CD4-positive, alpha-beta memory T cell (primary cell): ENCODE results near the gene ACAN. TPM values are rescaled to one million over a fixed set of nuclear protein-coding genes. Genes with fewer than 3 reads are reported as not detected.
A peak's percentile ranks its signal among the peaks of the same experiment; 100 is the strongest.

ENCODE experiments used
- CTCF ChIA-PET: fragments of 350-600 bp; sonication (Branson Sonifier 250); formaldehyde crosslinking; loops from one replicate; lab custom pipeline; 2021; ENCODE audit warnings: inconsistent platforms; ENCODE audit not compliant: partially characterized antibody; lab: Charles Lee
- POLR2A ChIA-PET: fragments of 350-600 bp; sonication (Branson Sonifier 250); formaldehyde crosslinking; loops from one replicate; lab custom pipeline; 2021; ENCODE audit not compliant: partially characterized antibody; lab: Charles Lee
- DNase-seq, 5 donors: peaks; one replicate each; pipeline versions ENCODE4 v3.0.0 to v3.0.0-alpha.2; 2020 to 2022; ENCODE audit warnings: mixed read lengths in 1 of 5
- H3K27ac ChIP-seq: one replicate; pipeline ENCODE4 v1.7.0; 2013; ENCODE audit warnings: low read depth, low read length
- H3K27me3 ChIP-seq: 2 replicates; pipeline ENCODE4 v1.7.0; 2013; ENCODE audit warnings: mild to moderate bottlenecking, low read length, moderate library complexity; ENCODE audit not compliant: insufficient read depth
- H3K36me3 ChIP-seq: 2 replicates; pipeline ENCODE4 v1.7.0; 2013; ENCODE audit warnings: mild to moderate bottlenecking, low read length, moderate library complexity; ENCODE audit not compliant: insufficient read depth
- H3K4me1 ChIP-seq: 2 replicates; pipeline ENCODE4 v1.7.0; 2013; ENCODE audit warnings: mild to moderate bottlenecking, low read length, moderate library complexity; ENCODE audit not compliant: insufficient read depth
- H3K4me3 ChIP-seq, 2 donors: one replicate each; pipeline ENCODE4 v1.7.0; 2013; ENCODE audit warnings: low read length in 2 of 2, mild to moderate bottlenecking in 1 of 2
- H3K9me3 ChIP-seq, 2 donors: one replicate each; pipeline ENCODE4 v1.7.0; 2013; ENCODE audit warnings: low read length in 2 of 2, control low read depth in 1 of 2; ENCODE audit not compliant: control insufficient read depth in 1 of 2
- H3K27ac Mint-ChIP-seq, 7 donors: one replicate each; pipeline ENCODE4 v1.8.0; 2020 to 2021; ENCODE audit warnings: mixed read lengths in 7 of 7, mild to moderate bottlenecking in 6 of 7, inconsistent platforms in 3 of 7, moderate library complexity in 3 of 7
- H3K27me3 Mint-ChIP-seq, 2 donors: one replicate each; pipeline ENCODE4 v1.8.0; 2020 to 2021; ENCODE audit warnings: mixed read lengths in 2 of 2
- H3K36me3 Mint-ChIP-seq, 2 donors: one replicate each; pipeline ENCODE4 v1.8.0; 2020 to 2021; ENCODE audit warnings: mixed read lengths in 2 of 2, inconsistent platforms in 1 of 2, mild to moderate bottlenecking in 1 of 2
- H3K4me1 Mint-ChIP-seq, 4 donors: one replicate each; pipeline ENCODE4 v1.8.0; 2020 to 2021; ENCODE audit warnings: mixed read lengths in 4 of 4, mild to moderate bottlenecking in 1 of 4
- H3K4me3 Mint-ChIP-seq, 8 donors: one replicate each; pipeline ENCODE4 v1.8.0; 2020 to 2021; ENCODE audit warnings: mixed read lengths in 8 of 8, mild to moderate bottlenecking in 7 of 8, moderate library complexity in 6 of 8, inconsistent platforms in 3 of 8
- H3K9me3 Mint-ChIP-seq, 8 donors: one replicate each; pipeline ENCODE4 v1.8.0; 2020 to 2021; ENCODE audit warnings: mixed read lengths in 8 of 8, mild to moderate bottlenecking in 5 of 8, inconsistent platforms in 3 of 8, moderate library complexity in 1 of 8
- intact Hi-C: fragments of 100-400 bp; cut with micrococcal nuclease; formaldehyde crosslinking; loops from one replicate; pipeline ENCODE4 v1.15.1; 2023
- polyA plus RNA-seq, 2 donors: library from polyadenylated mRNA; unstranded; fragments of 300-500 nt; fragmentation: Illumina TruSeq; gene quantifications; one replicate each; pipeline ENCODE4 v1.2.3, GENCODE V29; 2021
- total RNA-seq, 2 experiments: library from RNA; stranded (reverse); gene quantifications; one replicate each; pipeline ENCODE4 v1.2.3, GENCODE V29; 2021

ACAN gene
- total RNA-seq (not detected), polyA plus RNA-seq (under 1 TPM in 1 of 2 donors, not detected in 1; 0.02 TPM)

GRCh38 chr15:88803241-88803919 lies at the start of gene ACAN:
Gene ACAN (plus strand): TSS chr15:88803436. CDS start chr15:88836207, 32,771 bp downstream.
- no peaks in the 10 kb centered on the region for H3K4me1 ChIP-seq
- no peak within 1 kb of the TSS for H3K27ac Mint-ChIP-seq
- ChIA-PET POLR2A (no interaction called here), CTCF (no interaction called here)
- DNase-seq = no peak
- peaks cover 5% of the 10 kb centered on the region for H3K27me3 ChIP-seq
- peaks cover 5 to 14% (median 9%) of the 10 kb centered on the region in 4 donors for H3K4me1 Mint-ChIP-seq
- H3K4me3 Mint-ChIP-seq = peak within 1 kb of the TSS in 7 of 8 donors; percentile 43 to 89 (median 71)
- no peak within 1 kb of the TSS for H3K4me3 ChIP-seq
- intact Hi-C loops = loop anchor here (10.0 kb wide), 1 partner anchor 179 kb away; the partner anchor contains the start of gene AEN
- no peaks in the 10 kb centered on the region for H3K36me3 Mint-ChIP-seq
- peaks cover 0 to 1% (median 0%) of the 10 kb centered on the region in 8 donors for H3K9me3 Mint-ChIP-seq
- H3K27ac ChIP-seq = no peak within 1 kb of the TSS
- no peaks in the 10 kb centered on the region for H3K9me3 ChIP-seq
- H3K27me3 Mint-ChIP-seq = peaks cover 44 to 47% of the 10 kb centered on the region in 2 donors
- no peaks in the 10 kb centered on the region for H3K36me3 ChIP-seq

GRCh38 chr15:88756521-88756920 lies 46.7 kb upstream of the ACAN start:
- peaks cover 5 to 16% of the 10 kb centered on the region in 2 donors for H3K27me3 Mint-ChIP-seq
- H3K4me1 Mint-ChIP-seq = no peaks in the 10 kb centered on the region
- ChIA-PET POLR2A (no interaction called here), CTCF (no interaction called here)
- no peak overlapping the region for H3K4me3 ChIP-seq
- no peaks in the 10 kb centered on the region for H3K4me1 ChIP-seq
- no peak overlapping the region for H3K27ac ChIP-seq
- no peaks in the 10 kb centered on the region for H3K27me3 ChIP-seq
- H3K9me3 Mint-ChIP-seq = peaks cover 0 to 4% (median under 1%) of the 10 kb centered on the region in 8 donors
- DNase-seq = no peak
- intact Hi-C loops = no loop called here
- H3K27ac Mint-ChIP-seq = no peak overlapping the region
- no peaks in the 10 kb centered on the region for H3K36me3 ChIP-seq
- H3K36me3 Mint-ChIP-seq = no peaks in the 10 kb centered on the region
- no peak overlapping the region for H3K4me3 Mint-ChIP-seq
- no peaks in the 10 kb centered on the region for H3K9me3 ChIP-seq

DNA sequence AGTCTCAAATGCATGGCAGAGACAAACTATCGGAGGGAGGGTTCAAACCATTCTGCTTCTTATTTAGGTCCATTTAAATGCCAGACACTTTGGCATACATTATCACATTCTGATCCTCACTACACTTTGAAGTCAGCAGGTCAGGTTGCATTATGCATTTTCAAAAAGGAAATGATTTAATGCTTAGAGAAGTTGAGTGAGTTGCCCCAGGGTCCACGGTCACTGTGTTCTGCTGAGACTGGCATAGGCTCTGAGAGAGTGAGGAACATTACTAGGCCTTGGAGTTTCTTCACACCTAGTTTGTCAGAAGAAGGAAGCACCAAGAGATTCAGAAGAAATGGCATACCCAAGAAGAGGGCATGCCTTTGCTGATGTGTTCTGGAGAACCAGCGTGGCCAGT lies 46.3 kb upstream of the ACAN start:
- CTCF ChIA-PET = no interaction called here
- H3K27me3 Mint-ChIP-seq = peaks cover 5 to 16% of the 10 kb centered on the region in 2 donors

GRCh38 chr15:88759872-88760271 lies 43.4 kb upstream of the ACAN start:
- Mint-ChIP-seq H3K27me3 (peaks cover 5 to 6% of the 10 kb centered on the region in 2 donors), H3K27ac (no peak overlapping the region), H3K4me3 (no peak overlapping the region), H3K36me3 (no peaks in the 10 kb centered on the region), H3K9me3 (peaks cover 0 to 4% (median under 1%) of the 10 kb centered on the region in 8 donors), H3K4me1 (no peaks in the 10 kb centered on the region)
- intact Hi-C loops = no loop called here
- Histone ChIP-seq H3K4me3 (no peak overlapping the region), H3K4me1 (no peaks in the 10 kb centered on the region), H3K27ac (no peak overlapping the region), H3K9me3 (no peaks in the 10 kb centered on the region), H3K27me3 (no peaks in the 10 kb centered on the region), H3K36me3 (no peaks in the 10 kb centered on the region)
- DNase-seq = no peak
- ChIA-PET POLR2A (no interaction called here), CTCF (no interaction called here)

More for the DNA sequence above, 46.3 kb upstream of the ACAN start:
- Histone ChIP-seq H3K4me1 (no peaks in the 10 kb centered on the region), H3K27me3 (no peaks in the 10 kb centered on the region), H3K27ac (no peak overlapping the region), H3K9me3 (no peaks in the 10 kb centered on the region), H3K4me3 (no peak overlapping the region), H3K36me3 (no peaks in the 10 kb centered on the region)
- intact Hi-C loops = no loop called here
- H3K4me3 Mint-ChIP-seq = no peak overlapping the region
- H3K4me1 Mint-ChIP-seq = no peaks in the 10 kb centered on the region
- no peaks in the 10 kb centered on the region for H3K36me3 Mint-ChIP-seq
- H3K9me3 Mint-ChIP-seq = peaks cover 0 to 4% (median under 1%) of the 10 kb centered on the region in 8 donors
- POLR2A ChIA-PET = no interaction called here
- no peak overlapping the region for H3K27ac Mint-ChIP-seq
- DNase-seq = no peak

- Mint-ChIP-seq H3K27me3 (peaks cover 13 to 18% of the 10 kb centered on the region in 2 donors), H3K36me3 (no peaks in the 10 kb centered on the region), H3K4me3 (no peak overlapping the region), H3K27ac (no peak overlapping the region), H3K4me1 (no peaks in the 10 kb centered on the region), H3K9me3 (peaks cover 0 to 6% (median 0%) of the 10 kb centered on the region in 8 donors)
- ChIA-PET CTCF (no interaction called here), POLR2A (no interaction called here)
- Histone ChIP-seq H3K4me3 (no peak overlapping the region), H3K36me3 (no peaks in the 10 kb centered on the region), H3K27me3 (peaks cover 5% of the 10 kb centered on the region), H3K9me3 (no peaks in the 10 kb centered on the region), H3K27ac (no peak overlapping the region), H3K4me1 (no peaks in the 10 kb centered on the region)
- no peak for DNase-seq
- intact Hi-C loops = no loop called here
Measured at GRCh38 chr15:88764448-88764847, 38.8 kb upstream of the ACAN start.

GRCh38 chr15:88765212-88765611 lies 38.0 kb upstream of the ACAN start:
- H3K27ac Mint-ChIP-seq = no peak overlapping the region
- Histone ChIP-seq H3K36me3 (no peaks in the 10 kb centered on the region), H3K9me3 (no peaks in the 10 kb centered on the region), H3K4me3 (no peak overlapping the region), H3K4me1 (no peaks in the 10 kb centered on the region), H3K27ac (no peak overlapping the region), H3K27me3 (peaks cover 5% of the 10 kb centered on the region)
- H3K27me3 Mint-ChIP-seq = peaks cover 17 to 24% of the 10 kb centered on the region in 2 donors
- peaks cover 0 to 4% (median 0%) of the 10 kb centered on the region in 4 donors for H3K4me1 Mint-ChIP-seq
- no peak overlapping the region for H3K4me3 Mint-ChIP-seq
- DNase-seq = no peak
- H3K36me3 Mint-ChIP-seq = no peaks in the 10 kb centered on the region
- intact Hi-C loops = no loop called here
- ChIA-PET POLR2A (no interaction called here), CTCF (no interaction called here)
- H3K9me3 Mint-ChIP-seq = peaks cover 3 to 9% (median 5%) of the 10 kb centered on the region in 8 donors

DNA sequence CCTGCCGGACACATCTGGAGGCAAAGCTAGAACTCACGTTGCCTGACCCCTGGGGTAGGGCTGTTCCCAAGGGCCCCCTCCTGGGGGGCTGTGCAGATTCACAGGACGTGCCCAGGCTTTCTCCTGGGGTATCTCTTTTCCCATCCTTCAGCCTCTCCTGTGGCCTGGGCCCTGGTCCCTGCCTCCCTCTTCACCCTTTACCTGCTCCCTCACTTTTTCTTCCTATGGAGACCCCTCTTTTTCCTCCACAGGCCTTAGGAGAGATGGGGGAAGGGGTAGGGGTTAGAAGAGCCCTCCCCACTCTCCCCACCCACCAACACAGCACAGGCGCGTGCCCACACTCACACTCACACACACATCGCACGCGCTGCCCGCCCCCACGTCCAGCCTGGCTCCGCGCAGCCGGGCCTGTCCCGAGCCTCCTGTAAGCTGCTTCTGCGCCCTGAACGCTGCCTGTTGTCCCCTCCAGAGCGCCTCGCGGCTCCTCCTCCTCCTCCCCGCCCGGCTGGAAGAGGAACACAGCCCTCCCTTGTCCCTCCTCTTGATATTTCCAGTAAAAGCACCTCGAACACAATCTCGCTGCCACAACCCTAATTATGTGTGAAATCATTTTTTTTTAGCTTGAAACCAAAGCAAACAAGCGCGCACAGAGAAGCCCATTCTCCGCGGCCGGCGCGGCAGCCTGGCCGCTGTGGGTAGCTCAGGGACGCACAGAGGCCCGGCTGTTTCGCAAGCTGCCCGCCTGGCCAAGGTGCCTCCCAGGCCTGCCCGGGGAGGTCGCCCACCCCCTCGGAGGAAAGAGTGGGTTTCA lies 33.9 kb upstream of the ACAN start:
- CTCF ChIA-PET = no interaction called here
- POLR2A ChIA-PET = no interaction called here
- intact Hi-C loops = no loop called here

More for the DNA sequence above, 33.9 kb upstream of the ACAN start:
- H3K27ac ChIP-seq = no peak overlapping the region
- Mint-ChIP-seq H3K9me3 (peaks cover 3 to 29% (median 16%) of the 10 kb centered on the region in 8 donors), H3K27me3 (peaks cover 24 to 36% of the 10 kb centered on the region in 2 donors), H3K4me3 (peak overlapping the region in 1 of 8 donors; percentile 20), H3K27ac (no peak overlapping the region), H3K36me3 (no peaks in the 10 kb centered on the region), H3K4me1 (peaks cover 0 to 4% (median 0%) of the 10 kb centered on the region in 4 donors)
- H3K4me3 ChIP-seq = no peak overlapping the region
- no peaks in the 10 kb centered on the region for H3K4me1 ChIP-seq
- no peaks in the 10 kb centered on the region for H3K9me3 ChIP-seq
- H3K36me3 ChIP-seq = no peaks in the 10 kb centered on the region
- peaks cover 5% of the 10 kb centered on the region for H3K27me3 ChIP-seq
- DNase-seq = no peak
